Karpas-422 (cell line): ENCODE results near the gene RNF166. TPM values are rescaled to one million over a fixed set of nuclear protein-coding genes. Genes with fewer than 3 reads are reported as not detected.

Experiments
- DNase-seq: peaks from one replicate; pipeline ENCODE4 v3.0.0-alpha.2; 2015
- H2AFZ ChIP-seq: fragments of 200-600 bp; sonication (generic); 2 replicates; pipeline ENCODE4 v1.6.1; 2014; ENCODE audit warnings: antibody characterized with exemption, low read length, mixed read lengths
- H3K27ac ChIP-seq: fragments of 200-600 bp; sonication (generic); 2 replicates; pipeline ENCODE4 v1.5.1; 2014; ENCODE audit warnings: mild to moderate bottlenecking, low read length, moderate library complexity
- H3K27me3 ChIP-seq: fragments of 200-600 bp; sonication (generic); 2 replicates; pipeline ENCODE4 v1.6.1; 2014; ENCODE audit warnings: low read length, mixed read lengths
- H3K36me3 ChIP-seq: fragments of 200-600 bp; sonication (generic); 2 replicates; pipeline ENCODE4 v1.6.1; 2014; ENCODE audit warnings: low read length, mixed read lengths; ENCODE audit not compliant: insufficient read depth
- H3K4me1 ChIP-seq: fragments of 200-600 bp; sonication (generic); 2 replicates; pipeline ENCODE4 v1.6.1; 2014; ENCODE audit warnings: mild to moderate bottlenecking, low read length, mixed read lengths
- H3K4me2 ChIP-seq: fragments of 200-600 bp; sonication (generic); 2 replicates; pipeline ENCODE4 v1.6.1; 2014; ENCODE audit warnings: low read length, low read depth, mild to moderate bottlenecking; ENCODE audit not compliant: poor library complexity, severe bottlenecking
- H3K4me3 ChIP-seq: fragments of 200-600 bp; sonication (generic); 2 replicates; pipeline ENCODE4 v1.5.1; 2014; ENCODE audit warnings: mild to moderate bottlenecking, antibody characterized with exemption, low read length, mixed read lengths
- H3K79me2 ChIP-seq: fragments of 200-600 bp; sonication (generic); 2 replicates; pipeline ENCODE4 v1.6.1; 2014; ENCODE audit warnings: mild to moderate bottlenecking, low read length, mixed read lengths
- H3K9ac ChIP-seq: fragments of 200-600 bp; sonication (generic); 2 replicates; pipeline ENCODE4 v1.6.0; 2014; ENCODE audit warnings: low read length
- H3K9me2 ChIP-seq: fragments of 200-600 bp; sonication (generic), shearing (Covaris generic); replicated peaks from 2 replicates; pipeline ENCODE4 v1.6.0; 2014; ENCODE audit warnings: mild to moderate bottlenecking, low read length, moderate library complexity; ENCODE audit not compliant: insufficient read depth
- H3K9me3 ChIP-seq: fragments of 300-700, 200-600 bp; sonication (generic); 2 replicates; pipeline ENCODE4 v1.6.1; 2014; ENCODE audit warnings: low read length, mixed read lengths
- H4K20me1 ChIP-seq: fragments of 200-600 bp; sonication (generic); 2 replicates; pipeline ENCODE4 v1.6.1; 2014; ENCODE audit warnings: mild to moderate bottlenecking, antibody characterized with exemption, low read length, low read depth; ENCODE audit not compliant: insufficient read depth
- total RNA-seq: library from RNA; depleted of rRNA; stranded (reverse); fragments of >200 nt; shearing (Covaris generic); gene quantifications from 2 replicates; pipeline ENCODE4 v1.2.3, GENCODE V29; 2014; ENCODE audit warnings: low replicate concordance; rRNA removed

The RNF166 gene
- total RNA-seq, result 16.9 and 27.1 TPM in 2 replicates

GRCh38 chr16:88706229-88706964, at the start of gene RNF166, which contains the start of gene CTU2:
TSS of gene RNF166 (minus strand) at chr16:88706408. CDS start at chr16:88706325, 83 bp downstream.
TSS of gene CTU2 (plus strand) at chr16:88706503. CDS start at chr16:88706531, 28 bp downstream.
- peak within 1 kb of the TSS; percentile 83 for H3K9ac ChIP-seq
- no peak within 1 kb of the TSS; the same call in 1 of the 2 replicates for H2AFZ ChIP-seq
- DNase-seq, result peak; percentile 96
- H3K9me3 ChIP-seq, result no peaks in the 10 kb centered on the region
- H3K4me2 ChIP-seq, result peak within 1 kb of the TSS; percentile 98
- H4K20me1 ChIP-seq, result peaks cover 21% of the 10 kb centered on the region; the same call in 1 of the 2 replicates
- peaks cover 37% of the 10 kb centered on the region for H3K4me1 ChIP-seq
- peak within 1 kb of the TSS; percentile 84 for H3K4me3 ChIP-seq
- peaks cover 27% of the 10 kb centered on the region for H3K79me2 ChIP-seq
- H3K27me3 ChIP-seq, result no peaks in the 10 kb centered on the region
- H3K9me2 ChIP-seq, result no peaks in the 10 kb centered on the region
- no peak within 1 kb of the TSS for H3K27ac ChIP-seq
- no peaks in the 10 kb centered on the region for H3K36me3 ChIP-seq

GRCh38 chr16:88754912-88755744, 48.9 kb upstream of the RNF166 start:
- Histone ChIP-seq H3K4me3 (no peak overlapping the region), H3K9me3 (no peaks in the 10 kb centered on the region), H2AFZ (no peak overlapping the region), H3K4me2 (no peak overlapping the region), H3K79me2 (no peaks in the 10 kb centered on the region), H3K27ac (no peak overlapping the region), H3K9me2 (no peaks in the 10 kb centered on the region), H3K4me1 (0 out of 2 replicates have a peak, but pooled peaks cover 5% of the 10 kb centered on the region), H3K9ac (no peak overlapping the region), H3K27me3 (no peaks in the 10 kb centered on the region), H4K20me1 (no peaks in the 10 kb centered on the region), H3K36me3 (no peaks in the 10 kb centered on the region)
- peak; percentile 72 for DNase-seq

GRCh38 chr16:88754109-88754911, 48.1 kb upstream of the RNF166 start:
- Histone ChIP-seq H4K20me1 (no peaks in the 10 kb centered on the region), H3K4me1 (0 out of 2 replicates have a peak, but pooled peaks cover 2% of the 10 kb centered on the region), H3K79me2 (no peaks in the 10 kb centered on the region), H3K9me3 (no peaks in the 10 kb centered on the region), H3K9me2 (no peaks in the 10 kb centered on the region), H3K9ac (no peak overlapping the region), H2AFZ (no peak overlapping the region), H3K4me2 (no peak overlapping the region), H3K27ac (no peak overlapping the region), H3K27me3 (no peaks in the 10 kb centered on the region), H3K36me3 (no peaks in the 10 kb centered on the region), H3K4me3 (no peak overlapping the region)
- DNase-seq, result no peak

GRCh38 chr16:88753602-88754001, 47.4 kb upstream of the RNF166 start:
- DNase-seq, result no peak
- H3K9me3 ChIP-seq, result no peaks in the 10 kb centered on the region
- no peaks in the 10 kb centered on the region for H3K9me2 ChIP-seq
- H4K20me1 ChIP-seq, result no peaks in the 10 kb centered on the region
- no peaks in the 10 kb centered on the region for H3K79me2 ChIP-seq
- H3K27ac ChIP-seq, result no peak overlapping the region
- H3K4me2 ChIP-seq, result no peak overlapping the region
- H3K4me3 ChIP-seq, result no peak overlapping the region
- H3K4me1 ChIP-seq, result no peaks in the 10 kb centered on the region
- no peak overlapping the region for H2AFZ ChIP-seq
- no peak overlapping the region for H3K9ac ChIP-seq
- H3K27me3 ChIP-seq, result no peaks in the 10 kb centered on the region
- no peaks in the 10 kb centered on the region for H3K36me3 ChIP-seq

GRCh38 chr16:88753191-88753590, 47.0 kb upstream of the RNF166 start:
- no peak for DNase-seq
- Histone ChIP-seq H3K27ac (no peak overlapping the region), H3K9me3 (no peaks in the 10 kb centered on the region), H3K27me3 (no peaks in the 10 kb centered on the region), H2AFZ (no peak overlapping the region), H3K9ac (no peak overlapping the region), H3K4me3 (no peak overlapping the region), H3K4me2 (no peak overlapping the region), H3K79me2 (no peaks in the 10 kb centered on the region), H3K36me3 (no peaks in the 10 kb centered on the region), H3K9me2 (no peaks in the 10 kb centered on the region), H3K4me1 (no peaks in the 10 kb centered on the region), H4K20me1 (no peaks in the 10 kb centered on the region)

GRCh38 chr16:88752386-88753002, 46.3 kb upstream of the RNF166 start:
- Histone ChIP-seq H3K79me2 (no peaks in the 10 kb centered on the region), H3K9me2 (no peaks in the 10 kb centered on the region), H3K36me3 (no peaks in the 10 kb centered on the region), H4K20me1 (no peaks in the 10 kb centered on the region), H3K9me3 (no peaks in the 10 kb centered on the region), H3K4me3 (no peak overlapping the region), H2AFZ (no peak overlapping the region), H3K27ac (no peak overlapping the region), H3K4me1 (no peaks in the 10 kb centered on the region), H3K27me3 (no peaks in the 10 kb centered on the region), H3K4me2 (no peak overlapping the region), H3K9ac (no peak overlapping the region)
- DNase-seq, result no peak

GRCh38 chr16:88750854-88751253, 44.6 kb upstream of the RNF166 start:
- Histone ChIP-seq H3K9me2 (no peaks in the 10 kb centered on the region), H3K27me3 (no peaks in the 10 kb centered on the region), H3K27ac (no peak overlapping the region), H4K20me1 (no peaks in the 10 kb centered on the region), H2AFZ (no peak overlapping the region), H3K9me3 (no peaks in the 10 kb centered on the region), H3K36me3 (no peaks in the 10 kb centered on the region), H3K4me3 (no peak overlapping the region), H3K9ac (no peak overlapping the region), H3K4me1 (peaks cover 4% of the 10 kb centered on the region), H3K79me2 (no peaks in the 10 kb centered on the region), H3K4me2 (no peak overlapping the region)
- DNase-seq, result no peak
